Stimulated activated CD8-positive, alpha-beta memory T cell treated with anti-CD3 and anti-CD28 coated beads, Interleukin-12 subunit alpha, Interleukin-12 subunit beta, amount 100 ng/mL, for 4 hours (primary cell): ENCODE results near the gene HNMT.
"Not testable (repeated sequence)": the region's sequence is repeated elsewhere in the genome, so short reads cannot be mapped to it uniquely, and the experiment has no call there.

Source experiments
- DNase-seq: peaks from one replicate; pipeline ENCODE4 v3.0.0-alpha.2; 2020; ENCODE audit warnings: low read depth

The HNMT gene

DNA sequence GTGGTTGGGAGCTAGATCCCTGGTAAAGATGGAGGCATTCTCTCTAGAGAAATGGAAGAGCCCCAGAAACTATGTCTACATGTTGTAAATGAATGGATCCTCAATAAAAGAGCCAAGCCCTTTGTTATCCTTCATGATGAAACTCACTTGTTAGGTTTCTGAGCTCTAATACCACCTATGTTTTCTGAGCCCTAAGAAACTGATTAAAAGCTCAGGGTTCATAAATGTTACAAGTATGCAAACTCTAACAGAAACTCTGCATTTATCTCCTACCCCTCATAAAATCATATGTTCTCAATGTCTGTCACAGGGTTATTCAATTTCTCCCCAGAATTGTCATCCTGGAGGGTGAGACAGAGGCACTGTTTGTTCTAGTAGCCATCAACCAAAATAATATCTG is 18.0 kb upstream of the HNMT start:
- DNase-seq: no peak

DNA sequence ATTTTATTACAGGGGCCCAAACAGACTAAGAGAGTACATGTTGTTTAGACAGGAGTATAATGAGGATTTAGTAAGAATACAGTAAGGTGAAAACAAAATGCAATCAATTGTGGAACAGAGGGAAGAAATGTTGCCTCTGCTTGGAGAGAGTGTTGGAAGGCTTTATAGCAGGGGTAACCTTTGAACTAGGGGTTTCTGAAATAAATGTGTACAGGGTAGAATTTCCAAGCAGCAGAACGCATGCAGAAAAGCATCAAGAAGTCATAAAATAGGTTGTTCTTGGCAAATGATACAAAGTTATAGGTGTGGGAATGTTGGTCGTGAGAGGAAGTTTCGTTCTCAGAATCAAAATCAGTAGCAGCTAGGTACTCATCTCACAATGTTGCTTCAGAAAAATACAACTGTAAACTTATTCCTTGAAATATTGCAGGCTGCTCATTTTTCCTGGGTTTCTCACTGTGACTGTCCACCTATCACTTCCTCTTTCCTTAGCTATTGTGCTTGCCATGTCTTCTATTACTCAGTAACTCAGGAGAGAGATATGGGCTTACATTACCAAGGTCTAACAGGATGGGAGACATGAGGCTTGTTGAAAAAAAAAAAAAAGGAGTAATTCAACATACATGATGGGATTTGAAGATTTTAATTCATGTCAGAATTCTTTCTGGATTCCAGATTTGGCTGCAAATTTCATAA is 17.1 kb upstream of the HNMT start:
- DNase-seq: no peak

DNA sequence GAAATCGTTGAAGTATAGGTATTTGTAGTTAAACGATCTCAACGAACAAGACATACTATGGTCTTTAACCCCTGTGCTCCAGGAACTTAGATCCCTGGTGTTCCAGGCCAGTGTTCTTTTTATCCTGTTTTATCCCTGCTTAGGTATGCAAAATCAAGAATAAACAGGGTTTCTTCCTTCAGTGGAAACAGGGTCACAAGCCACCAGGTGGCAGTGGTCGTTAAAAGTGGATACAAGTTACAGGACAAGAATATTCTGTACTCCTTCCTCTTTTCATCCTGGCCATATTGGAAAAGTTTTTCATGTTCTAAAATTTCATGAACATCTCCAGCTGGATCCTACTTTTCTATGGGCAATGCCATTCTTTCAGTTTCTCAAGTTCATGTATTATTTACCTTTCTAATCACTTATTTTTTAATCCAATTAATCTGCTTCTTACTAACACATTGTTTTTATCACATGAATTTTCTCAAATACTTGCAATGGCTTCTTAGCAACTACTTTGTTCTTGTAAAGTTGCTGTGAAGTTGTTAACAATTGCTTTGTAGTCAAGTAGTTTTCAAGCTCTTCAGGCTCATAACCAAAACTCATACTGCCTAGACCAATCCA is 16.4 kb upstream of the HNMT start:
- peak; percentile 0 for DNase-seq

GRCh38 chr2:137948894-137949293 is 15.4 kb upstream of the HNMT start:
- no peak for DNase-seq

- no peak for DNase-seq
Measured at GRCh38 chr2:137950238-137950637, 14.0 kb upstream of the HNMT start.

DNA sequence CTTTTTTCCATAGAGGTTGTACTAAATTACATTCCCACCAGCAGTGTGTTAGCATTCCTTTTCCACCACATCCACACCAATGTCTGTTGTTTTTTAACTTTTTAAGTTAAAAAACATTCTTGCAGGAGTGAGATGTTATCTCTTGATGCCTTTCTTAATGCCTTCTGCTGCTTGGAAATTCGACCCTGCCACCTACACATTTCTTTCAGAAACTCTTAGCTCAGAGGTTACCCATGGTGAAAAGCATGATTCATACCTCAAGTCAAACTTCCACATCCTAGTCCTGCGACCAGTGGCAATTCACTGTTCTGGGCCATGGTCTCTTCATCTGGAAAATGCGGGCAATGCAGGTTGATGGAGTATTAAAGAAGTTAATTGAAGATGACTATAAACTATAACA is 12.7 kb upstream of the HNMT start:
- DNase-seq: no peak

- no peak for DNase-seq
Measured at GRCh38 chr2:137952586-137953129, 11.6 kb upstream of the HNMT start.

DNA sequence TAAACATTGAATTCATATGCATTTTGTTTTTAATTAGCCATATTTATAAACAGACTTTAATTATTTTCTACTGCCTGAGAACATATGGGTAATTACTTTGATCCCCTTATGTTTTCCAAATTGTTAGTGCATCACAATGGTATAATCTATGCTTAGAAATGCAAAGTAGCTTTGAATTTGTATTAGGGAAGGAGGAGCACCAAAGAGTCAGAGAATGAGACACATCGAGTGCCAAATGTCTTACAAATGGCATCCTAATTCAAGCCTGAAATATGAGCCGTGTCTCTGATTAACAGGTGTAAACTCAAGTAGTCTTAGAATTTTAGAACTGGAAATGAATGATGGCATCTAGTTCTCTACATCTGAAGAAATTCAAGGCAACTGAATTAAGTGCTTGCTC is 8.7 kb upstream of the HNMT start:
- no peak for DNase-seq

DNA sequence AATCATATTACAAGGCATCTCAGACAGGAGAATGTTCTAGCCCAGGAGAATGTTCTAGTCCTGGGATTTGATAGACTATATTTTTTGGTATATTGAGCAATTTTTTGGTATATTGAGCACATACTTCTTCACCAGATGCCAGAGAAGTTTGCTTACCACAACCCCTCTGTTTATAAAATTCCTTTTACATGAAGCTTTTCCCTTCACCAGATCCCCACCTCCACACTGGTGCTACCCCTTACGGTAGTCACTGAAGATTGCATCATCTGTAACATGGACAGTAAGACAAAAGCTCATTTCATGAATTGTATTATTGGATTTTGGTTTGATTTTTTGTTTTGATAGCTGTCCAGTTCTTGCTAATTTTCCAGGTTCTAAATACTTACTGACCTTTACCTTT is 7.2 kb upstream of the HNMT start:
- no peak for DNase-seq

GRCh38 chr2:137959166-137959565 is 5.1 kb upstream of the HNMT start:
- no peak for DNase-seq

- no peak for DNase-seq
Measured at GRCh38 chr2:137960223-137960622, 4.0 kb upstream of the HNMT start.

DNA sequence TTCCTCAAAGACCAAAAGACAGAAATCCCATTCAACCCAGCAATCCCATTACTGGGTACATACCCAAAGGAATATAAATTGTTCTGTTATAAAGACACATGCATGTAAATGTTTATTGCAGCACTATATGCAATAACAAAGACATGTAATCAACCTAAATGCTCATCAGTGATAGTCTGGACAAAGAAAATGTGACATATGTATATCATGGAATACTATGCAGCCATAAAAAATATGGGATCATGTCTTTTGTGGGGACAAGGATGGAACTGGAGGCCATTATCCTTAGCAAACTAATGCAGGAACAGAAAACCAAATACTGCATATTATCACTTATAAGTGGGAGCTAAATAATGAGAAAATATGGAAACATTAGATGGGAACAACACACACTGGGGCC is 2.7 kb upstream of the HNMT start:
- no peak for DNase-seq

DNA sequence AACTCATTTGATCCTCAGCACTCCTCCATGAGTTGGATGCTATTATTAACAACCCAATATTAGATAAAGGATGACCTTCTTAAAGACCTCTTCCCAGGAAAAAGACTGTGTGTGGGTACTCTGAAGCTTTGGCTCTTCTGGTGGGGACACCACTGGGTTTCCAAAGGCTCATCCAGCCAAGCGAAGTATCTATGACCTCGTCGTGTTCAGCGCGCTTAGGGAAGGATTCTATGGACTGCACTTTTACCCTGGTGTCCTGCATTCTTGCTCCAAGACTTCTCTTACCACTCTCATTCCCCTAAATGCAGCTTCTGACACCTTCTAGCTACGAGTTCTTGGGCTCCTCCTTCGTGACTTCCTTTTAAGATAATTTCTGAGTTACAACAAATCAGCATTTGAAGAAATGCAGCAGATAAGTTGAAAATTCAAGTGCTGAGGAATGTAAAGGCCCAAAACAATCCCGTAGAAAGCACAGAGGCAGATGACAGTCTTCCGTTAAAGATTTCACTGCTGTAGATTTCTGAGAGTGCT is 673 bp upstream of the HNMT start:
- no peak for DNase-seq

DNA sequence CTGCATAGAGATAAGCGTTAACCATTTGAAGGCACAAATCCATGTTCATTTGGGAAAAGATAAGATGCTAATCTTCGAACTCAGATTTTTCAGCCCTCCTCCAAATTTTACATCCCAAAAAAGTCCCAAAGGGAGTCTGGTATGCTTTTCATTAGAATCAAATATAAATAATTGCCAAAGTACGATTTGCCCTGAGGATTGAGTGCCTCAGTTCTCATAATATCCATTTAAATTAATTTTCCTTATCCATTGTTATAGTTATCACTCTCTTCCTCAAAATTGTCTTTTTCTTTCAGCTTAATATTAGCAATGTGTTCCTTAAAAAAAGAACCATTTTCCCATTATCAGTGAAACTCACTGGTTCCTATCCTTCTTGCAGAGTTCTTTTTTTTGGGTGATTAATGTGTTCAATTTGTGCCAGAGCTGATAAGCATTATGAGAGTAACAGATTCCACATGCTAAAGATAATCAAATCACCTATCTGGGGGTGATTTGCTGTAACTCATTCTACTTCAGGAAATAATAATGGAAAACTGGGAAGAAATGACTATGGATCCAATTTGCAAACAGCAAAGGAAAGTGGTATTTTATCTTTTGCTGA is 686 bp downstream of the HNMT start:
- no peak for DNase-seq

DNA sequence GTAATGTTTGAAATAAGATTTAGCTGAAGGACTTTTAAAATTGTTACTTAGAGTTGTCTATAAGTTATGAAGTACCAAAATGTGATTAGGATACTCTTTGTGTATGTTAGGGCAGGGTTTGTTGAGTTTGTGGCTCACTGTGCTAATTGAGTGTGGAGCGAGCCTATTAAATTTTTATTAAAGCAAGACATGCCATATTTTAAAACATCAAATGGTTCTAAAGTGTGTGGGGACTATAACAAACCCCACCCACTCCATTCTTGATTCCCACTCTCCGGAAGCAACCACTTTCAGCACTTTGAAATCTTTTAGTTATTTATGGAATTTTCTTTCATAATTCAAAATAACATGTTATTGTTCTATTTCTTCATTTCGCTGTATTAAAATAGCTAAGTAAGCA is 1.8 kb downstream of the HNMT start:
- DNase-seq: no peak

DNA sequence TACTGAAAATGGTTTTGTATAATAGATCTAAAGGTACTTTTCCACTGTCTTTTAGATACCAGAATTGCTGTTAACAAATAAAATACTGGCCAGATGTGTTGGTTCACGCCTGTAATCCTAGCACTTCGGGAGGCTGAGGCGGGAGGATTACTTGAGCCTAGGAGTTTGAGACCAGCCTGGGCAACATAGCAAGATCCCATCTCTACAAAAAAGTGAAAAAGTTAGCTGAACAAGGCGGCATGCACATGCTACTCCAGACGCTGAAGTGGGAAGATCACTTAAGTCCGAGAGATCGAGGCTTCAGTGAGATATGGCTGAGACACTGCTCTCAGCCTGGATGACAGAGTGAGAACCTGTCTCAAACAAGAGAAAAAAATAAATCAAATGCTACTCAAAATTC is 2.8 kb downstream of the HNMT start:
- DNase-seq: no peak

GRCh38 chr2:137968477-137969417 is 4.5 kb downstream of the HNMT start:
- DNase-seq: no peak

DNA sequence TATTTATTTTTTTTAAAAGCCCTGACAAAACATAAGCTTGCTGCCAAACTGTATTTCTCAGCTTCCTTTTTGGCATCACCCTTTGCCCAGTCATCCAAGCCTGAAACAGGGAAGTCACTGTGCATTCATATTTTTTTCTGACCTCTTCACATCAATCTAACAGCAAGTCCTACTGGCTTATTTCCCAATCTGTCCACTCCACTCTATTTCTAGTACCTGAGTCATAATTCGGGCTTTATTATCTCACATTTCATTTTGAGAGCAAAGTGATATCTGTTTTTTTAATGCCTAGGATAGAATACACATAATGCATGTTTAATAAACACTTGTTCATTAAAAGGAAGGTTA is 5.1 kb downstream of the HNMT start:
- no peak for DNase-seq

GRCh38 chr2:137969876-137970275 is 5.6 kb downstream of the HNMT start:
- DNase-seq: no peak

DNA sequence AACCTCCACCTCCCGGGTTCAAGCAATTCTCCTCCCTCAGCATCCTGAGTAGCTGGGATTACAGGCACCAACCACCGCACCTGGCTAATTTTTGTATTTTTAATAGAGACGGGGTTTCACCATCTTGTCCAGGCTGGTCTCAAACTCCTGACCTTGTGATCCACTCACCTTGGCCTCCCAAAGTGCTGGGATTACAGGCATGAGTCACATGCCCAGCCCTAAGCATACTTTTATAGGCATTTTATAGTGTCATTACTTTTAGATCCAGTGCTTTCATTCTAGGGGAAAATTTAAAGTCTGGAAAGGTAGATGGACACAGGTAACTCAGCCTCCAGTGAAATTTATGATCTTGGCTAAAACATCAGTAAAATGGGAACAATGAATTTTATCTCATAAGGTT is 7.0 kb downstream of the HNMT start:
- DNase-seq: not testable (repeated sequence)

- no peak for DNase-seq
Measured at GRCh38 chr2:137973280-137973679, 9.0 kb downstream of the HNMT start.
